Stimulated activated naive B cell treated with anti-CD40 and anti-IgM and Interleukin-4, amounts not matched to agents 10 μg/mL and 1 μg/mL and 100 μg/mL, for 72 hours (primary cell): Measurements from ENCODE around the gene TMEM40.

Experiments used
- ATAC-seq, 2 donors: fragments of 150-1000 bp; cut with Tn5 transposase; replicated peaks; 2 replicates each; pipeline ENCODE4 v1.10.0; 2021; ENCODE audit warnings: moderate library complexity in 1 of 2
- DNase-seq: peaks from one replicate; pipeline ENCODE4 v3.0.0; 2021
- H3K27ac Mint-ChIP-seq: one replicate; pipeline ENCODE4 v1.8.0; 2022; ENCODE audit warnings: mild to moderate bottlenecking, mixed read lengths
- H3K27me3 Mint-ChIP-seq, 2 donors: one replicate each; pipeline ENCODE4 v1.8.0; 2022; ENCODE audit warnings: mixed read lengths in 2 of 2
- H3K36me3 Mint-ChIP-seq, 2 donors: one replicate each; pipeline ENCODE4 v1.8.0; 2022; ENCODE audit warnings: mixed read lengths in 2 of 2, mild to moderate bottlenecking in 1 of 2
- H3K4me1 Mint-ChIP-seq, 2 donors: one replicate each; pipeline ENCODE4 v1.8.0; 2022; ENCODE audit warnings: mixed read lengths in 2 of 2, mild to moderate bottlenecking in 1 of 2
- H3K4me3 Mint-ChIP-seq, 2 donors: one replicate each; pipeline ENCODE4 v1.8.0; 2022; ENCODE audit warnings: mild to moderate bottlenecking in 2 of 2, mixed read lengths in 2 of 2, moderate library complexity in 1 of 2
- H3K9me3 Mint-ChIP-seq, 2 donors: one replicate each; pipeline ENCODE4 v1.8.0; 2022; ENCODE audit warnings: mixed read lengths in 2 of 2, mild to moderate bottlenecking in 1 of 2

Gene TMEM40, protein sequence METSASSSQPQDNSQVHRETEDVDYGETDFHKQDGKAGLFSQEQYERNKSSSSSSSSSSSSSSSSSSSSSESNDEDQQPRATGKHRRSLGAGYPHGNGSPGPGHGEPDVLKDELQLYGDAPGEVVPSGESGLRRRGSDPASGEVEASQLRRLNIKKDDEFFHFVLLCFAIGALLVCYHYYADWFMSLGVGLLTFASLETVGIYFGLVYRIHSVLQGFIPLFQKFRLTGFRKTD

DNA sequence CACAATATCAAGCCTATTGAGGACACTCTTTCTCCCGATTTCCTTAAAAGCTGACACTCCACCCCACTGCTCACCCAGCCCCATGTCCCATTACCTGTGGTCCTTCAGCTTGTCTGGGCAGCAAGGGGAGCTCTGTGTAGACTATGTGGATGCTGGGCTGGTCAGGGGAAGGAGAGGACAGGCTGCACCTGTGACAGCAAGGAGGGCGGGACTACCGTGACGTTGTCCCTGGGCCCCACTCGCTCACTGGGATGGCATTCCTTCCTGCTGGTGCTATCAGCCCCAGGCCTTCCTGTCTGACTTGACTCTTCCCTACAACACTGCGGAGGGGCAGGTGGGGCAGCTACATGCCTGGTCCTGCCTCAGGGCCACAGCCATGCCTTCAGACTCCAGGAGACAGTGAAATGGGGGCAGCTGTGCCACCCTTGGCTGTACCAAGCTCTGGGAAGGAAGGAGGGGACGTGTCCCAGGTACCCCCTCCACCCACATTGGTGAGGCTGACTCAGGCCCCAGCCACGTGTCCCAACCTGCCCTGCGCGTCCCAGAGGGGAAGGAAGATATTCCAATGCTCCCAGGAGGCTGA lies at the start of gene TMEM40:
Gene TMEM40 (minus strand): TSS at position 163 of the 583 bp plus-strand sequence. CDS start 9,427 bp downstream, outside the sequence.
- Mint-ChIP-seq H3K9me3 (no peaks in the 10 kb centered on the region), H3K4me1 (peaks cover 17 to 21% of the 10 kb centered on the region in 2 donors), H3K27me3 (peaks cover 27 to 47% of the 10 kb centered on the region in 2 donors), H3K36me3 (peaks cover 0 to 1% of the 10 kb centered on the region in 2 donors), H3K27ac (no peak within 1 kb of the TSS), H3K4me3 (no peak within 1 kb of the TSS)
- DNase-seq (no peak), ATAC-seq (no peak)

DNA sequence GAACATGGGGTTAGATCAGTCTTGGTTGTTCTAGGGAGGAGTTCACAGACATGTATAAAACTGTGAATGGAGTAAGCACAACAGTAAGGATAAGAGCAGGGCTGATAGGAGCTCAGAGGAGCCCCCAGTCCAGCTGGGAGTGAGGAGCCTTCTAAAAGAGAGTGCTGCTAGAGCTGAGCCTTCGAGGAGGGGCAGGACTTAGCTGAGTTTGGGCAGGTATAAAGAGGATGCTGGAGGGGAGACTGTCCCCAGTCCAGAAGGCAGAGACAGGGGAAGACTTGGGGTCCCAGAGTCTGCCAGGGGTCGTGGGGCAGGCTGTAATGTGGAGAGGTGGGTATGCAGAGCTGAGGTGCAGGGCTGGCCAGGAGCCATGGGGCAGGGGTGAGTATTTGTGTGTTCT lies 49.5 kb upstream of the TMEM40 start:
- Mint-ChIP-seq H3K4me1 (peaks cover 2 to 8% of the 10 kb centered on the region in 2 donors), H3K27ac (no peak overlapping the region), H3K27me3 (peaks cover 5 to 12% of the 10 kb centered on the region in 2 donors), H3K36me3 (no peaks in the 10 kb centered on the region), H3K9me3 (no peaks in the 10 kb centered on the region), H3K4me3 (no peak overlapping the region)
- no peak for ATAC-seq
- no peak for DNase-seq

DNA sequence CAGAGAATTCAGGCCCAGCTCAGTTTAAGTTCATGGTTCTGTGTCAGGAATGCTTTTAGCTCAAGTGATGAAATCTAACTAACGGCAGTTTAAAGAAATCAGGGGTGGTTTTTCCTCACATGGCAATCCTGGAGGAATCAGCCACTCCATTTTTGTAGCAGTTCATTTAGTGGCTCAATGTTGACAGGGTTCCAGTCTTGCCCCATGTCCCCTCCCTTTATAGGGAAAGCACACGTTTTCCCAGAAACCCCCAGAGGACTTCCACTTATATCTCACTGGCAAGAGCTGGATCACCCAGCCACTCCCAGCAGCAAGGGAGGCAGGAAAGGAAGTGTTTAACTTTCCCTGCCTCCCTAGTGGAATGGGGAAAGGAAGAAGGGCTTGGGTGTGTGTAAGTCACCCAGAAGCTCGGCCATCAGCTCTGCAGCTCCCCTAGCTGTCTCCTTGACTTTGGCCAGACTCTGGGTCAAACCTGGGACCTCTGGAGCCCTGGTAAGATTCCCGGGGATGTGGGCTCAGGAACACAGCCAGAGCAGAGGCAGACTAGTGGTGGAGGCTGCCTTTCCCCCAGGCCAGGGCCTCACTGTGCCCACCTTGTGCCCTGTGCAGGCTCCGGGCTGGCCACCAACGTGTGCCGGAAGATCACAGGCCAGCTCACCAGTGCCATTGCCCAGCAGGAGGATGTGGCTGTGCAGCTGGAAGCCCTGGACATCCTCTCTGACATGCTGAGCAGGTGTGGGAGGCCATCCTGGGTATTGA lies 48.7 kb upstream of the TMEM40 start:
- no peak for DNase-seq
- H3K4me3 Mint-ChIP-seq = no peak overlapping the region
- H3K27ac Mint-ChIP-seq = no peak overlapping the region
- no peak for ATAC-seq
- no peaks in the 10 kb centered on the region for H3K9me3 Mint-ChIP-seq
- no peaks in the 10 kb centered on the region for H3K36me3 Mint-ChIP-seq
- H3K27me3 Mint-ChIP-seq = peaks cover 5 to 17% of the 10 kb centered on the region in 2 donors
- H3K4me1 Mint-ChIP-seq = peaks cover 2 to 8% of the 10 kb centered on the region in 2 donors

DNA sequence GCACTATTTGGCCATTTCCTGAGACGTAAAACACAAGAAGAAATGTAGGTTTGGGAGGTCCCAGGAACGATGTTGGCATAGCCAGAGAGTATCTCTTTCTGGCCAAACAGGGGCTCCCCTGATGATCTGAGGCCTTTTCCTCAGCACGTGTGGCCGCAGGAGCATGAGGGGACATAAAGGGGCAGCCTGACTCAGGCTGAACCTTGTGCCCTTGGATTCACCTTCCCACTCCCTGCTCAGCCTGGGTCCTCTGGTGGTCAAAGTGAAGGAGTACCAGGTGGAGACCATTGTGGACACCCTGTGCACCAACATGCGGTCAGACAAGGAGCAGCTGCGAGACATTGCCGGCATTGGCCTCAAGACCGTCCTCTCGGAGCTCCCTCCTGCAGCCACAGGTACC lies 48.0 kb upstream of the TMEM40 start:
- Mint-ChIP-seq H3K27ac (no peak overlapping the region), H3K27me3 (peaks cover 5 to 17% of the 10 kb centered on the region in 2 donors), H3K36me3 (no peaks in the 10 kb centered on the region), H3K4me3 (no peak overlapping the region), H3K4me1 (peaks cover 2 to 8% of the 10 kb centered on the region in 2 donors), H3K9me3 (no peaks in the 10 kb centered on the region)
- no peak for ATAC-seq
- DNase-seq = no peak

DNA sequence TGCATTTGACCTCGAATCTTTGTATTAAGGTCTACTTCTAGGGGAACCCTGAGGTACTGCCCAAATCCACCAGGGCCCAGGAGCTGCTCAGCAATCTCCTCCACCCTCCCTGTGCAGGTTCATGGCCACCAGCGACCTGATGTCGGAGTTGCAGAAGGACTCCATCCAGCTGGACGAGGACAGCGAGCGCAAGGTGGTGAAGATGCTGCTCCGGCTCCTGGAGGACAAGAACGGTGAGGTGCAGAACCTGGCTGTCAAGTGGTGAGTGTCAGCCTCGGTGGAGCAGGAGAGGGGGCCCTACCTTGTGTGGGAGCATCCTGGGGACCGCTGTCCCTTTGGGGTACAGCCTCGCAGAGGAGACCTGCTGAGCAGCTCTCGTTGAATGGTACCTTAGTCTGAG lies 44.3 kb upstream of the TMEM40 start:
- no peak for DNase-seq
- no peaks in the 10 kb centered on the region for H3K9me3 Mint-ChIP-seq
- ATAC-seq = no peak
- H3K4me3 Mint-ChIP-seq = no peak overlapping the region
- no peak overlapping the region for H3K27ac Mint-ChIP-seq
- peaks cover 0 to 2% of the 10 kb centered on the region in 2 donors for H3K4me1 Mint-ChIP-seq
- H3K27me3 Mint-ChIP-seq = peaks cover under 1 to 6% of the 10 kb centered on the region in 2 donors
- H3K36me3 Mint-ChIP-seq = no peaks in the 10 kb centered on the region

DNA sequence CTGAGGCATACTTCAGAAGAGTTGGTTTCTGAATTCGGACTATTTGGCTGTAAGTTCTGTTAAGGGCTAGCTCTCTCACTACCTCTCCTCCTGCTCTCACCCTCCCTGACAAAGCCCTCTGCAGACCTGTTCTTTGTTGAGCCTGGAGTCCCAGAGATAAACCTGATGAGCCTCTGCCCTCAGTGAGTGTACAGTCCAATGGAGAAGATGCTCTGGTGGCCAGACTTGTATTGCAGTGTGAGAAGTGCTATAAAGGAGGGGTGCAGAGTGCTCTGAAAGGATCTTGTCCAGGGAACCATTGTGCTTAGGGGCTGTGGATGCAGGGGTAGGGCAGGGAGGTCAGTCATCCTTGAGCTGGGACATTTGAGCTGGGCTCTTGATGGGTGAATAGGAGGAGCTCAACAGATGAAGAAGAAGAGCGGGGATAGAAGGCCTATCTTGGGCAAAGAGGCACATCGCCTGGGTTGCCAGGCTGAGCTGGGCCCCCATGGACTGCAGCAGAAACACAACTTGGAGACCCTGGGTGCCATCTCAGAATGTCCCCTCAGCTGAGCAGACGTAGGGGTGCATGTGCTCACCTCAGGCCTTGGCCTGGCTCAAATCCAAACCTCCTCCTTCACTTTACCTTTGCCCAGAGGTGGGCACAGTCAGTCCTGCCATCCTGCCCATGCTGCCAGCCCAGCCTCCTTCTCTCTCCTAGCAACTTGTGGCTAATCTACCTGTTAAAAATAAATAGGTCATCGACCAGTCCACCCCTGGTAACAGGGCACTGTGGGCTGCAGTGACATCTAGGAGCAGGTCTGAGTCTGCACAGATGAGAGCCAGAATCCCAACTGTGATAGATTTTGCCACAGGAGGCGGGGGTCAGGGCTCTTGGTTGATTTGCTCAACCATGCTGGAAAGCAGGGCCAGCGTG lies 40.7 kb upstream of the TMEM40 start:
- Mint-ChIP-seq H3K27me3 (peaks cover 11 to 19% of the 10 kb centered on the region in 2 donors), H3K27ac (no peak overlapping the region), H3K9me3 (no peaks in the 10 kb centered on the region), H3K4me1 (peaks cover 15 to 31% of the 10 kb centered on the region in 2 donors), H3K36me3 (peaks cover 0 to 3% of the 10 kb centered on the region in 2 donors), H3K4me3 (no peak overlapping the region)
- ATAC-seq (peak; percentile 42 to 47), DNase-seq (no peak)

DNA sequence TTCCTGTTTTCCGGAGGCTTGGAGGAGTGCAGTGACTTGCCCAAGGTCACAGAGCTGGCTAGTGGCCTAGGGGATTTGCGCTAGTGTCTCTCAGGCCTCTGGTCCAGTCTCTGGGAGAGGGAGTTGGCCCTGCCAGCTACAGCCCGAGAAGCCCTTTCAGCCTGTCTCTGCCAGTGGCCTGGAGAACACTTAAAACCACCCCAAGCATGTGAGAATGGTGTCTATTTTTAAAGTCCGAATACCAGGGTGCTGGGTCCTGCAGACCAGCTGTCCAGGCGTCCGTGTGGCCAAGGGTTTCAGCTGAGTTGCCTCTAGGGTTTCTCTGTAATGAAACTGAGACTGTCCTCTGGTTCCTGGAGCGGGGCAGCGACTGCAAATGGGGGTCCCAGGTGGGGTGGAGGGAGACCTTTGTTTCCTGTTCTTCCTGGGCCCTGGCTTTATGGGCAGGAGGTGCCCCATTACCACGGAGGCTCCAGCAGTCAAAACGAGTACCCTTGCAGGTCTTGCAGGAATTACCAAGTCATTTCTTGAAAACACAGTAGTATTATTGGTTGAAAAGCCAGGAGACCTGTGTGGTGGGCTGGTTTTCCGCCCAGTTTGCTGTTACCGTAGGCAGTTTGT lies 39.6 kb upstream of the TMEM40 start:
- H3K9me3 Mint-ChIP-seq = no peaks in the 10 kb centered on the region
- peaks cover 0 to 3% of the 10 kb centered on the region in 2 donors for H3K36me3 Mint-ChIP-seq
- H3K4me3 Mint-ChIP-seq = no peak overlapping the region
- peaks cover 15 to 31% of the 10 kb centered on the region in 2 donors for H3K4me1 Mint-ChIP-seq
- H3K27ac Mint-ChIP-seq = no peak overlapping the region
- H3K27me3 Mint-ChIP-seq = peaks cover 12 to 21% of the 10 kb centered on the region in 2 donors
- no peak for ATAC-seq
- no peak for DNase-seq

DNA sequence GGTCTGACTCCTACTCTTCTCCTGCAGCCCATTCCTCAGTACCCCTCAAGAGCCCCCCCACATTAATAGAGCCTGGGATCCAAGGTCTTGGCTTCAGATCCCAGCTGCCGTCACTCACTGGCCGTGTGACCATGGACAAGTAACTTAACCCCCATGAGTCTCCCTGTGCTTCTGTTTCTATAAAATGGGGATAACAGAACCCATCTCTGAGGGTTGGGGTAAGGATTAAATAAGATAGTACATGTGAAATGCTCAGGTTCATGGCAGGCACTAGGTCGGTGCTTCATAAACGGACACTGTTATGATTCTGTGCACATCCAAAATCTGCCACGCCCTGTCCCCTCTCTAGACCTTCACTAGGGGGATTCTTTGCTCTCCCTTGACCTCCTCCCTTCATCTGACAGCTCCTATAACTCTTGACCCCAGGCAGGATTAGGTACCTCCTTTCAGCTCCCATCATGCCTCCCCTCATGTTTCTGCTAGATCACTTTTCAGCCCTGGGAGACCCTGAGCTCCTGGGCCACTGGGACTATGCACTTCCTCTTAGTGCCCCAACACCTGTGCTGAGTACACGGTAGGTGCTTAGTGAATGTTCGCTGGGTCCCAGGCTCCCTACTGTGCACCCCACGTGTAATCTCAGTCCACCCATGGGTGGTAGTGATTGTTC lies 39.0 kb upstream of the TMEM40 start:
- Mint-ChIP-seq H3K27ac (no peak overlapping the region), H3K9me3 (no peaks in the 10 kb centered on the region), H3K27me3 (peaks cover 12 to 15% of the 10 kb centered on the region in 2 donors), H3K4me1 (peaks cover 15 to 31% of the 10 kb centered on the region in 2 donors), H3K36me3 (peaks cover 0 to 3% of the 10 kb centered on the region in 2 donors), H3K4me3 (peak overlapping the region in 1 of 2 donors; percentile 5)
- no peak for DNase-seq
- peak; percentile 24 to 43 for ATAC-seq

DNA sequence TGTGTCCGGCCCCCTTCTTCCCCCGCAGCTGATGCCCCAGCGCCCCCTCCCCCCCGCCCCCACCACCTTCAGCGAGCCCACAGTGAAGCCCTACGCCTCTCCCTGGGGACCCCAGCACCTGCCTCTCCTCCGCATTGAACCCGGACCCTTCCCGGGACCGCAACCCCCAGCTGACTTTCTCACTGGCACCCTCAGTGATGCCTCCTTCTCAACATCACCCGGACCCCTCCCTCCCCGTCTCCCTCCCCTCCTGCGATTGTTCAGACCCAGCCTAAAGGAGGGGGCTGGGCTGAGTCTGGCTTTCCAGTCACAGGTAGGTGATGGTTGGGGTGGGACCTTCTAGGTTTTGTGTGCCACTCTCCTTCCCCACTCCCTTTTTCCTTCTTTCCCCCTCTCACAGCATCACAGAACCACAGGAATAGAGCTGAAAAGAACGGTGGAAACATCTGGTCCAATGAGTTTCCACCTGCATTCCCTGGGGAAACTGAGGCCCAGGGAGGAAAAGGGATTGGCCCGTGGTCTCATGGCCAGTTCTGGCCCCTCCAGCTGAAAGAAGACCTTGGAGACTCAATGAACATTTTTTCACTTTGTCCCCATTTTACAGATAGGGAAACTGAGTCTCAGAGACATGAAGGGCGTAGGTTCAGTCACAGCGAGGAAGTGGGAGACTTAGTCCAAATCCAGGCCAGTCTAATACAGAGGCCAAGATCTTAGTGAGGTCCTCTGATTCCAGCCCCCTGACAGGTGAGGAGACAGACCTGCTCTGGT lies 38.2 kb upstream of the TMEM40 start:
- ATAC-seq = peak in 1 of 2 donors; percentile 6
- H3K4me3 Mint-ChIP-seq = peak overlapping the region; percentile 80 to 87

DNA sequence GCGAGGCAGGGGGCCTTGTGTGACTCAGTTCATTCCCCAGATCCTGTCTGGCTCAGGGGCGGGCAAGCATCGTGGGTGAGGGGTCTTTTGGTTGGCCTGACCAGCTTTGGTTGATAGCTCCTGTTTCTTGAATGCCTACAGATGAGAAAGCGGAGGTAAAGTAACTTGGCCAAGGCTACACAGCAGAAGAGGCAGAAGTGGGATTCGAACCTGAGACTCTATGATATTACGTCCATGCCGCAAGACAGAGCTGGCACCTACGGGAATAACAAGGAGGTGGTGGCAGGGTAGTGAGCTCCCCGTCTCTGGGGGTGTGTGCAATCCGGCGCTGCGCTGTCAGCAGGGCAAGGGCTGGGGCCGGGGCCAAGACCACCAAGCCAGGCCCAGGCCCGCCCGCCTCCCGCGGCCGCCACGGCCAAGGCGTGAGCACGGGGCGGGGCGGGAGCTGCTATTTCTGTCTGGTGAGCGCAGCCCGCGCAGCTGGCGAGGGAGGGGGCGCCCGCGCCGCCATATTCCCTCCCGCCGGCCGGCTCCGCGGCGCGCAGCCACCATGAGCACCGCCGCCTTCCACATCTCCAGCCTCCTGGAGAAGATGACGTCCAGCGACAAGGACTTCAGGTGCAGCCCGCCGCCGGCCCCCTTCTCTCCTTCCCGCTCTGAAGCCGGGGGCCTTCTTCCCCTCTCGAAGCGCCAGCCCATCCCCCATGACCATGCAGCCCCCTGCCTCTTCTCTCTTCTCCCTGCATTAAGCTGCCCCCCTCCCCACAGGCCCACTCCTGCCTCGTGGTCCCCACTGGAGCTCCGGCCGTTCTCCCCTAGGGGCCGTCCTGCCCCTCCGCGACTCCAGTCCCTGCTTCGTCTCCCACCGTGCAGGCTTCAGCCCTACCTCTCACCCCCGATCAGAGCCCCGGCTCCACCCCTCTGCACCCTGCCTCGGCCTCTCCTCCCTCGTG lies 37.4 kb upstream of the TMEM40 start, which contains the start of gene CAND2:
Gene CAND2 (plus strand): TSS at position 510 of the 953 bp plus-strand sequence. CDS start 41 bp downstream, at position 551.
- Mint-ChIP-seq H3K4me3 (peak within 1 kb of the TSS; percentile 80 to 87), H3K27me3 (peaks cover 12 to 22% of the 10 kb centered on the region in 2 donors), H3K27ac (peak within 1 kb of the TSS; percentile 75), H3K4me1 (peaks cover 15 to 31% of the 10 kb centered on the region in 2 donors), H3K36me3 (peaks cover 0 to 3% of the 10 kb centered on the region in 2 donors), H3K9me3 (no peaks in the 10 kb centered on the region)
- peak; percentile 69 to 76 for ATAC-seq
- DNase-seq = peak; percentile 17

More for the DNA sequence above, 38.2 kb upstream of the TMEM40 start:
- Mint-ChIP-seq H3K4me1 (peaks cover 15 to 31% of the 10 kb centered on the region in 2 donors), H3K36me3 (peaks cover 0 to 3% of the 10 kb centered on the region in 2 donors), H3K9me3 (no peaks in the 10 kb centered on the region), H3K27me3 (peaks cover 12 to 19% of the 10 kb centered on the region in 2 donors), H3K27ac (no peak overlapping the region)
- no peak for DNase-seq

DNA sequence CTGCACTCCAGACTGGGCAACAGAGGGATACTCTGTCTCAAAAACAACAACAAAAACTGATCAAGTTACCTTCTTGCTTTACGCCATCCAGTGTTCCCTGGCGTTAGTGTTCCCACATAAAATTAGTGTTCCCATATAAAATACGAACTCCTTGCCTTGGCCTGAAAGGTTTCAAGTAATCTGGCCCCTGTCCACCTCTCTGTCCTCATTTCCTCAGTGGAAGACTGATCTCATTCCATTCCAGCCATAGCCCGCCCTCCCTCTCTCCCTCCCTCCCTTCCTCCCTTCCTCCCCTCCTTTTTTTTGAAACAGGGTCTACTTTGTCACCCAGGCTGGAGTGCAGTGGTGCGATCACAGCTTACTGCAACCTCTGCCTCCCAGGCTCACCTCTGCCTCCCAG lies 34.6 kb upstream of the TMEM40 start:
- H3K27ac Mint-ChIP-seq = no peak overlapping the region
- no peak for ATAC-seq
- peaks cover 0 to 3% of the 10 kb centered on the region in 2 donors for H3K36me3 Mint-ChIP-seq
- DNase-seq = no peak
- no peak overlapping the region for H3K4me3 Mint-ChIP-seq
- peaks cover 12 to 28% of the 10 kb centered on the region in 2 donors for H3K27me3 Mint-ChIP-seq
- no peaks in the 10 kb centered on the region for H3K9me3 Mint-ChIP-seq
- H3K4me1 Mint-ChIP-seq = peaks cover 15 to 31% of the 10 kb centered on the region in 2 donors
